Glomerular visceral epithelial cell (primary cell): ENCODE data around the gene STK25.

Experiments used
- DNase-seq: peaks from one replicate; pipeline ENCODE4 v3.0.0-alpha.2; 2016; ENCODE audit errors: extremely low spot score

STK25 gene

DNA sequence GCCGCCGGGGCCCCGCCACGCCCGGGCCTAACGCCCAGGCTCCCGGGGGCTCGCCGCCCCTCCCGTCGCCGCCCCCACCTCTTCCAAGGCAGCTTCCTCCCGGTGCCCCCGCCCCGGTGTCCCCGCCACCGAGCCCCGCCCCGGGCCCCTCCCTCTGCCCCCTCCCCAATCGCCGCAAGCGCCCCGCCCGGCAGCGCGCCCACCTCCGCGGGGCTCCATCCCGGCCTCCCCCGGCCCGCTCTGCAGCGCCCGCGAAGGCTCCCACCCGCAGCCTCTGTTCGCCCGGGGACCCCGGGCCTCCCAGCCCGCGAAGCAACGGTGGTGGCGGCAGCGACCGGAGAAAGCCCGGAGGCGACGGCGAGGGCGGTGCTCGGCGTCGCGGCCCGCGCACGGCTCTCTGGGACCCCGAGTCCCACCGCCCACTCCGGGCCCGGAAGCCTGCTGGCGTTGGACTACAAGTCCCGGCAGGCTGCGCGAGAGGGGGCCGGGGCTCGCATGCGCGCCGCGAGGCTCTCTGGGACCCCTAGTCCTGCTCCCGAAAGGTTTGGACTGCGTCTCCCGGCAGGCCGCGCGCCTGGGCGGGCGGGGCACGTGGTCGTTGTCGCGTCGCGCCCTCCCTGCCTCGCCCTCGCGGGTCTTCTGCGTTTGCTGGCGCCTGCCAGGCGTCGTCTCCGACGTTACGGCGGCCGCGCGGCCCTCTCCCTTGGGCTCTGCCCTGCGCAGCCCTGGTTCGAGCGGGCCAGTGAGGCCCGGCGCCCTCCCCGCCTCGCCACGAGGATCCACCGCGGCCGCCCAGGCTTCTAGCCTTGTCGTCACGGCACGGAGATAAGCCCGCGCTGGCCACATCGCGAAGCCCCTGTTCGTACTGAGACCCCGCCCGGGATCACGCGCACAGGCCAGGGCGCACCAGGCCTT, at the start of gene STK25:
Gene STK25 (minus strand): TSS at position 345 of the 915 bp plus-strand sequence. CDS start 549 bp downstream, outside the sequence.
- DNase-seq: peak; percentile 99

DNA sequence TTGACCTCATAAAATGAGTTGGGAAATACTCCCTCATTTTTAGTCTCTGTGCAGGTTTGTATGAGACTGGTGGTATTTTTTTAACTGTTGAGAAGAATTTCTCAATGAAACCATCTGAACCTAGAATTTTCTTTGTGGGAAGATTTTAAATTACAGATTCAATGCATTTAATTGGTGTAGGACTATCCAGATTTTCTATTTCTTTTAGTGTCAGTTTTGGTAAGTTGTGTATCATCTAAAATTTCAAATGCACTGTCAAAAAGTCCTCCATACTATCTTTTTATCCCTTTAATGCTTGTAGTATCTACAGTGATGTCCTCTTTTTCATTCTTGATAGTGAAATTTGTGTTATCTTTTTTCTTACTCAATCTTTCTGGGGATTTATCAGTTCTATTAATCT, 48.4 kb upstream of the STK25 start:
- no peak for DNase-seq

DNA sequence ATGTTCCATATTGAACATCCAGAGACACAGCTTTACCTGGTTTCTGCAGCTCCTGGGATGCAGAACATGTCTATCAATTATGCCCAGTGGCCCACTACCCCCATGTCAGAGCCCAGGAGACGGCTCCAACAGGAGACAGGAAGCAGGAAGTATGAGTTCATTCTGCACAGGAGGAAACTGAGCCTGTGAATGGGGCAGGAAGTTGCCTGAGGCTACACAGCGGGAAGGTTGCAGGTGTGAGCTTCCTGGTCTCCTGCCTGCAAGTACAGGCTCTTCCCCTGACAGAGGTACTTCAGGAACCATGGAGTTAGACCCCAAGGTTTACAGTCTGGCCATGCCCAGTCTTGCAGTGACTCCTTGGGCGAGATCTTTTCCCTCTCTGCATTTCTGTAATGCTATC, 47.3 kb upstream of the STK25 start:
- no peak for DNase-seq

DNA sequence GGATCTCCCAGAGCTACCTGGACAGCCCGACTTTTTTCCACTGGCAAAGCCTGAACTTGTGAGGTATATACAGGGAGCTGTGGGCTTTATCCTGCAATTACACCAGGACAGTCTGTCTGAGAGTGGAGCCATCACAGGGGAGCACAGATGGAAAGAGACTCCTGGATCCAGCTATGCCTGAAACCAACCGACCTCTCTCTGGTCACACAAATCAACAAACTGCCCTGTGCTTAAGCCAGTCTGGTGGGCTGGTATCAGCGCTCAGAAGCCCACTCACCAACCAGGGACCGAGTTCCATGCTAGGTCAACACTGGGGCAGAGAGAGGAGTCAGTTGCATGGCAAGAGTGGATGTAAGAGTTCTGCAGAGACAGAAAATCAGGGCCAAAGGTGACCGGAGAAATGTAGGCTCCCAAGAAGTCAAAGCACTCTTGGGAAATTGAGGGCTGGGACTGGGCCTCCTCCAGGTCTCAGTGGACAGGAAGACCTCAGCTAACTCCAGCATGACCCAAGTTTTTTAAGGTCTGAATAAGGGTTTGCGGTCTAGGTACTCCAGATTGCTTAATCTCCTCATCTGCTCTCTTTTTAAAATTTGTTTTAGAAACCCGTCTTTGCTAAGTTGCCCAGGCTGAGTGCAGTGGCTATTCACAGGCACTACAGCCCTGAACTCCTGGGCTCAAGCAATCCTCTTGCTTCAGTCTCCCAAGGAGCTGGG, 46.4 kb upstream of the STK25 start:
- no peak for DNase-seq

DNA sequence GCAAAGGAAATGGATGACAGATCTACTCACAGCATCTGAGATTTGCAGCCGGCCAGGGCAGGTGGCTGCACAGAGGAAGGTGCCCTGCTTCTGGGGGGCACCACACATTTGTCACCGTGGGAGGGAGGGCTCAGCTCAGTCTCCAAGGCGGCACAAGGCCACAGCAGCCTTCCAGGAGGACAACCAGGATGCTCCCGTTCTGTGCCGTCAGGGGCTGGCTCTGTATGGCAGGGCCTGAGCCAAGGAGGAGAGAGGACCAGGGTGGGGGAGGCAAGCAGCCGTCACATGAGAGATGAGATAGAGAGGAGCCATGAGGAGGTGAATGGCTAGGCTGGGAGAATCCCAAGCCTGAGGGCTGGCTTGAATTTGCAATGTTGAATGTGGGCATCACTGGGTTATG, 45.6 kb upstream of the STK25 start:
- DNase-seq: no peak

DNA sequence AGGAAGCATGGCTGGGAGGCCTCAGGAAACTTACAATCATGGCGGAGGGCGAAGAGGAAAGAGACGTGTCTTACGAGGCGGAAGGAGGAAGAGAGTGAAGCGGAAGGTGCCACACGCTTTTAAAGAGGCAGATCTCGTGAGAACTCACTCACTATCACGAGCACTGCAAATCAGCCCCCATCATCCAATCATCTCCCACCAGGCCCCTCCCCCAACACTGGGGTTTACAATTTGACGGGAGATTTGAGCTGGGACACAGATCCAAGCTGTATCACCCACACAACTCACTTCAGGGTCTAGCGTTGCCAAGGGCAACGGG, 45.1 kb upstream of the STK25 start:
- DNase-seq: no peak

DNA sequence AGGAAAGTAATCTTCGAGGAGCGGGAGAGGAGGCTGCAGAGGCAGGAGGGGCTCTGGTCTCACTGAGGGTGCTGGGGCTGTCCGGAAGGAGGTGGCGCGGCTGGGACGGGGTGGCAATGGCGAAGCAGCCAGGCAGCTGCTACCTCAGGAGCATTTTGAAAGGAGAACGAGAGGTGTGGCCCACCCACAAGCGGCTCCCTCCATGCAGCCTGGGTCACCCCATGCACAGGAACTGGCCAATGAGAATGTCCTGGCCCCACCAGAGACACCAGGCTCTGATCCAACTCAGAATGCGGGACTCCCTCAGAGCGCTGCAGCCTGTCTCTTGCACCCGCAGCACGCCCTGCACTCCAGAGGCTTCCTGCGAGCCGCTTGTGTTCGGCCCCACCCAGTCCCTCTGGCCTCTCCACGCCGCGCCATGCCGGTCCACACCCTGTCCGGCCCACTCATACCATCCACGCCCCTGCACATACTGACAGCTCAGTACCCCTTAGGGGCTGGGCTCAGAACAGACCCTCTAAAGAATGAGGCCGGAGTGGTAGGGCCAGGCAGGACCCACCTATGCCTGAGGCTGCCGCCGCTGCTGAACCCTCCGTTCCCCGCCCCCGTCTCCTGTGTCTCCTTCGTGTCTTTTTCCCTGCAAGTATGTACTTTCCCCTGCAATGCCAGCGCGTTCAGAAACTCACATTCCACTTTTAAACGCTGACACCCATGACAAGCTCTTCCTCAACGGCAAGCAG, 43.8 kb upstream of the STK25 start:
- no peak for DNase-seq

DNA sequence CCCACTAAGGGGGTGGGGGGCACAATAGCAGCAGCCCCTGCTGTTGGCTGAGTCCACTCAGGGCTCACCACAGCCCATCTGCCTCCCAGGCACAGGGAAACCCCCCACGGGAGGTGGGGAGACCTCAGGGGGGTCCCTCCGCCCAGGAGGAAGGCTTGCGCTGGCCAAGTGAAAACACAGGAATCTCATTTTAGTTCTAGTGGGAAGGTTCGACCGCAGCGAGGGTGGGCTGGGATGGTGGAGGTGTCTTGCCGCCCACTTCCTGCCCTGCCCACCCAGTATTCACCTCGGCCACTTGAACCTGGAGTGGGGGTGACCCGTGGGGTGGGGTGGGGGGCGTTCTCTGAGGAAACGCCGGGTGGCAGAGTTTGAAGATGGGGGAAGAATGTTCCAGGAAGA, 43.2 kb upstream of the STK25 start:
- DNase-seq: no peak

DNA sequence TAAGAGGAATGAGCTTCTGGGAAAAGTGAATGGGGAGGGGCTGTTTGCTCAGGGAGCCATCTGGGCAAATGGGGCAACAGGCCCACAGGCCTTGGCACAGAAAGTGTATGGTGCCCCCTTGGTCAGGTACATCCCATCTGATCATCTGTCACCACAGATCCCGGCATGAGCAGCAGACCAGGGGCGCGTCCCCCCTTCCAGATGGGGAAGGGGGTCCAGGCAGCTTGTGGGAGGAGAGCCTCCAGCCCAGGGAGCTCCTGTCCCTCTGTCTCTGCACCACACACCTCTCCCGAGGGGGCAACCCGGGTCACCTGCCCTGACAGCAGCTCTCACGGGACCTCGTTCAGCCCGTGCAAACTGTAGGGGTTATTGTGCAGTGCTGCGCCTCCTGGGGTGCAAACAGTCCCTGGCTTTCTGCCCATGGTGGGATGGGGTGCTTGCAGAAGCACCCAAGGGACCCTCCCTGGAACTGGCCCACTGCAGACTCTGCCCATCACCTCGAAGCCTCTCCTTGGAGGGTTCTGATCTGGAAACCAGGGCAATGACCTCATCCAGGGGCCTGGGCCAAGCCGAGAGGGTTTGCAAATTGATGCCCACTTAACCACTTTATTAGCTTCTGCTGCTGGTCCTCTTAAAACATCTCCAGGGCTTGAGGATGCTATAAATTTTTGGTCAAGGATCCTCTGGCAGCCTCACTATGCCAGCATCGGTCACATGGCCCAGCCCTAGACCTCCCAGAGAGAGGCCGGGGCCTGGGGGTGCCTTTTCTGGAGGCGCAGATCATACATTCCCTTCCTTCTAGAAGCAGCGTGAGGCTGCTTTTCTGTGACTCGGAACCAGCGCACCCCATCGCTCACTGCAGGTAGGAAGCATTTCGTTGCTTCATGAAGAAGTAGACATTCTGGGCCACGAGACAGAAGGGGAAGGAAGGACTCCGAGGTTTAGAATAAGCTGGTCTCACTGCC, 42.5 kb upstream of the STK25 start:
- no peak for DNase-seq

DNA sequence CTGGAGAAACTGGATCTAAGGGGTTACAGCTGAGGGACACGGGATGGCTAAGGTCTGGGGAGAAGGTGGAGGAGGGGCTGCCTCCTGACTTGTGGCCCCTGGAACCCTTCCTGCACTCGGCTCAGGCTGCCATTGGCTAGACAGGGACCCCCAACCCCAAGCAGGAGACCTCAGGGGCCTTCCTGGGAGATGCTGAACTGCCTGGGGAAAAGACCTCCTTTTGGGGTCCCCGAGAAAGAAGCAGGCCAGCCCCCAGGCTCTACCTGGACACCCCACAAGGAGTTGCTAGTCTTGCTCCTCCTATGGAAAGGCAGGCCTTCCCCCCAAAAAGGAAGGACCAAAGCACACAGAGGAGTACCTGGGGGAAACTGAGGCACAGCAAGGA, 40.1 kb upstream of the STK25 start:
- no peak for DNase-seq

DNA sequence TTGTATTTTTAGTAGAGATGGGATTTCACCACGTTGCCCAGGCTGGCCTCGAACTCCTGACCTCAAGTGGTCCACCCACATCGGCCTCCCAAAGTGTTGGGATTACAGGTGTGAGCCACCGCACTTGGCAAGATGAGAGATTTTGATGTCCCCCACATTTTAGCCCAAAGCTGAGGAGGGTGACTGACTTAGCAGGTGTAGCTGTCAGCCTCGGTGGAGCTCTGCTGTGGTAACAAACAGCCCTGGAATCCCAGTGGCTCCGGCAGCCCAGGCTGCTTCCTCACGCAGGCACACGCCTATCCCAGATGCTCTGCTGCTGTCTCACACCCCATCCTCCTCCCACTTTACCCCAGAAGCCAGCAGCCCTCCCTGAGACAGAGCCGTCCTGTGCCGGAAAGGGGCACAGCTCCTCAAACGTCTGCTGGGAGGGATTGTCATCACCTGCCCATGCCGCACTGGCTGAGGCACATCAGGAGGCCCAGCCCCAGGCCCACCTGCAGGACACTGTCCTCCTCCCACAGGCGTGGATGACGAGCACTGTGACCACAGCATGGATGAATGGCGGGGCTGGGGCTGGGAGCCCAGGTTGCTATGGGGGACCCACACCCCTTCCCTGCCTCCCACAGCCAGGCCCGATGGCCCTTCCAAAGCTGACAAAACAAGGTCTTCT, 39.5 kb upstream of the STK25 start:
- no peak for DNase-seq

DNA sequence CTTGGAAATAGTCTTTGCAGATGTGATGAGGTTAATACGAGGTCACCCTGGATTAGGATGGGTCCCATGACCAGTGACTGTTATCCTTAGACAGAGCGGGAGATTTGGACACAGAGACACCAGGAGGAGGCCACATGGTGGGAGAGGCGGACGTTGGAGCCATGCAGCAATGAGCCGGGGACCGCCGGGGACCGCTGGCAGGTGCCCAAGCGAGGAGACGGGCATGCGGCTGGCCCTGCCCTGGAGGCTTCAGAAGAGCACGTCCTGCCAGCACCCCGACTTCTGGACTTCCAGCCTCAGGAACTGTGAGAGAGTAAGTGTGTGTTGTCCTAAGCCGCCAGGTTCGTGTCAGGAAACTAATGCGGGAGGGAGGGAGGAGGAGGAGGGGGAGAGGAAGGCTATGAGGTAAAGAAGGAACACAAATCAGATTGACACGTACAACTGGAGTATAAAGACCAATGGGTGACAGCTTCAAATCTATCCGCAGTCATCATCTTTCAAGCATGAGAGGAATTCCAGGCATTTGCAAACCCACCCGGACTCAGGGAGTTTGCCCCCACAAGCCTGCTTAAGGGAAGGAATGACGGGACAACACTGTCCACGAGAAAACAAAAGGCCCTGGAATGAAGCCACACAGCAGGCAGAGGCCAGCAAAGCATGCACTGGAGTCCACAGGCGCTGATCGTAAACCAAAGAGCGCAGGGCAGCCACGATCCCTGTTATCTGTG, 38.6 kb upstream of the STK25 start:
- peak; percentile 99 for DNase-seq

DNA sequence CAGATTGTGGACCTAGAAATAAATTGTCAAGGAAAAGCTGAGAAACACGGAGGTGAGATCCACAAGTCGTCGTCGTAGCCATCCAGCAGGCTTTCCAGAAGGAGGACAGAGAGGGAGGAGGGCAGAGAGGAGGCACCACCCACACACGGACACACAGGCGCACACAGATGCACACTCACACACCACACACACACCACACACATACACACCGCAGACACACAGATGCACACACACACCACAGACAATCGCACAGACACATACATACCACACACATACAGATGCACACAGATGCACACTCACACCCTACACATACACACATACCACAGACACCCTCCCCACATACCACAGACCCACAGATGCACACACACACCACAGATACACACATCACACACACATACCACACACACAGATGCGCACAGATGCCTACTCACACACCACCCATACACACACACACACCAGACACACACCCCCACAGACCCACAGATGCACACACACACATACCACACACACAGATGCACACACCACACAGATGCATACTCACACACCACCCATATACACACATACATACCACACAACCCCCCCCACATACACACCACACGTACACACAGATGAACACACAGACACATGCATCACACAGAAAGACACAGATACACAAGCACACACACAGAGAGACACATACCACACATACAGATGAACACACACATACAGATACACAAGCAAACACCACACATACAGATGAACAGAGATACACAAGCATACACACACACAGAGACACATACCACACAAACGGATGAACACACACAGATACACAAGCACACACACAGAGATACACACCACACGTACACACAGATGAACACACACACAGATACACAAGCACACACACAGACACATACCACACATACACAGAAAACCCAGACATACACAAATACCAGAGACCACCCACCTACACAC, 37.4 kb upstream of the STK25 start:
- DNase-seq: no peak

DNA sequence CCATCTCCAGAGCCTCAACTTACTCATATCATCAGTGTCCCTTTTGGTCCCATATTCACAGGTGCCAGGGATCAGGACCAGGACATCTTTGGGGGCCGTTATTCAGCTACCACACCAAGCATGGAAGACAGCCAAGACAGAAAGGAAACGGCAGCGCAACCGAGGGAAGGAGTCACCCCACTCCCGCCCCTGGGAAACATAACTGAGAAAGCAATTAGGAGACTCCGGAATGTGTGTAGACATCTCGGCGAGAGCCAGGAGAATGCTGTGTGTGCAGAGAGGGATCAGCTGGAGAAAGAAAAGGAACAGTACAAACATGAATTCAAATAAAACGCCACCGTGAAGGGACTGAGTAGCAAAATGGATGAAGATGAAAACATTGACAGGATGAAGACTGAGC, 36.7 kb upstream of the STK25 start:
- DNase-seq: peak; percentile 72

DNA sequence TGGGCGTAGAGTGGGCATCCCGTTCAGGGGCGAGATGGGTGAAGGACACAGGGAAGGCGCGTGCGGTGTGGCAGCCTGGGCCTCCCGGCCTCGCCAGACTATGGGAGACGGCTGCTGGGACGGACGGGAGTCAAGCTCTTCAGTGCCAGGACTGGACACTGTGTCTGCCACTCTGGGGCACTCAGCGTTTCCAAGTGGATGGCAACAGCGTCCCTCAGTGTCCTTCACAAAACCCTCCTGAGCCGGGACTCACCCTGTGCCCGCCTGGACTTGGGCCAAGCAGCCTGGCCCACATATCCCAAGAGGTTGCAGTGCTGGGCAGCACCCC, 33.9 kb upstream of the STK25 start:
- DNase-seq: no peak

DNA sequence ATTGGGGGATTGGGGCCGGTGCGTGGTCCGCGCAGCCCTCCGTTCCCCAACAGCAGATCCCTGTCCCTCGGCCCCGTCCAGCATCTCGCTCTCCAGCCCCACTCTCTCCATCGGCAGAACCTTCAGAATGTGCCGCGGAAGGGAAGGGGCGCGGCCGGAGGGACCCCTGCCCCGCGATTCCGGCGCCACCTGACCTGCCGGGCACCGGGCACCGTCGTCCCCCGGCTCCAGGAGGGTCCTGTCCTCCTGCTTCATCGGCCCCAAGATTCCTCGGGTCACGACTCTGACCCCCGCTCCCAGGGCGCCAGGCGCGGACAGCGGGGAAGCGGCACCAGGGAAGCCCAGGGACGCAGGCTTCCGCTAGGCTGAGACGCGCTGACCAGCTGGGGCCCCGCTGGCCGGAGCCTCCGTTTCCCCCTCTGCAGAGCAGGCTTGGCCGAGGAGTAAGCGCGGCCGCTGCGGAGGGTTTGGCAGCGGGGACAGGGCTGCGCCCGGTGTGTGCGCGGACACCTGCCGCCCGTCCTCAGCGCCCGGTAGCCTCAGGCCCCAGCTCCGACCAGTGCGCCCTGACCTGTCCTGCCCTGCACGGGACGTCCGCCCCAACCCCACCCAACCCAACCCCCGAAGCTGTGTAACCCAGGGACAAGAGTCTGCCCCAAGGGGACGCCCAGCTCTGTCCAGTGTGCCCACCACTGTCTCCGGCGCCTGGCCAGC, 33.3 kb upstream of the STK25 start:
- DNase-seq: no peak

DNA sequence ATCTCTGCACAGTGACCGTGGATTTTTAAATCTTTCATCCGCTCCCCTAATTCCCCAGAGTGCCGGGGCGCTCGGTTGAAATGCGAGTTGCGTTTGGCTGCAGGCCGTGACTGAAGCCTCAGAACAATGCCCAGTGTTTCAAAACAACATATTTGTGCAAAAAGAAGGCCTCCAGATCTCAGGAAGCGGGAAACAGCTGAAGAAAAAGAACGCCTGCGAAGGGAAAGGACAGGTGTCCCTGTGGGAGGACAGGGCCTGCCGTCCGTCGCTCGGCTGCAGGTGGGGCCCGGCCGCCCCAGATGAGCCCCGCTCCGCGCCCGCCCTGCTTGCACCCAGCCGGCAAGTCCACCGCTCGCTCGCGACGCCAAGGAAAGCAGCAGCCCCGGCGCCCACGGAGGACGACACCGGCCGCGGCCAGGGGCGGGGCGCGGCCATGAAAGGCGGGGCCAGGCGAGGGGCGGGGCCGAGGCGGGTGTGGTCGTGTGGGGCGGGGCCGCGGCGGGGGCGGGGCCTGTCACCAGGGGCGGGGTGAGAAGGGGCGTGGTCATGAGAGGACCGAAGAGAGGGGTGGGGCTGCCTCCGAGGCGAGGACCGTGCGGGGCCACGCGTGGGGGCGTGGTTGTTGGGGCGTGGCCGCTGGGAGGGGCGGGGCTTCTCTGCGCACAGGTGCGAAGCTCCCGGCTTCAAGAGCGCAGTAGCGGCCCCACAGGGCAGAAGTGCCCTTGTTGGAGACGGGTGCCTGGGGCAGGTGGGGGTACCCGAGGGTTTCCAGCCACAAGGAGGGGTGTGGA, 32.6 kb upstream of the STK25 start:
- peak; percentile 56 for DNase-seq

DNA sequence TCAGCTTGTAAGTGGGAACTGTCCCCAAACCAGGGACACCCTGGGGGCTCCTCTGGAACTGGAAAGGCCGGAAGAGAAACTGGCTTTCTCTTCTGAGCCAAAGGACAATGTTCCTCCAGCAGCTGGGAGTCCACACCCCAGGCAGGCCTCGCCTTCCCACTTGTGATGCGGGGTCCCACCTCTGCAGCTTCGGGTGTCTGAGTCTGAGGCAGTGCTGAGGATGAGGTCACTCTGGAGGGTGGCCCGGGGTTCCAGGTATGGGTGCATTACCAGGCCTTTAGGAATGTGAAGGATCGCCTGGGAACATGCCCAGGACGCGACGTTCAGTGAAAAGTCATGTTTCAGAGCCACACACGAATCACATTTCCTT, 32.0 kb upstream of the STK25 start:
- peak; percentile 59 for DNase-seq
